K562 (cell line): Measurements from ENCODE around the gene MAD1L1. TPM values are rescaled to one million over a fixed set of nuclear protein-coding genes. Genes with fewer than 3 reads are reported as not detected.

Experiments
- ATAC-seq: fragments of 200-7000 bp; cut with Tn5 transposase; 3 replicates; pipeline ENCODE4 v1.9.1; 2020; ENCODE audit warnings: moderate library complexity
- BruUV-seq: library from RNA; stranded (reverse); fragments of 400-500 nt; replicated peaks from 2 replicates; lab custom pipeline; 2021; lab: Mats Ljungman, UMichigan
- CTCF ChIA-PET: fragments of 300-600 bp; formaldehyde crosslinking; extraction: SDS; loops from one replicate; lab custom pipeline; 2021; ENCODE audit warnings: low intra/inter-chr PET ratio; lab: Yijun Ruan, JAX
- POLR2A ChIA-PET: fragments of 300-600, 350-650 bp; sonication (Branson Sonifier 250); formaldehyde crosslinking; extraction: SDS; loops from one replicate; lab custom pipeline; 2021; ENCODE audit warnings: antibody characterized with exemption, inconsistent platforms; lab: Yijun Ruan, JAX
- DNase-seq, 4 experiments: peaks; one replicate each; pipeline versions ENCODE4 v3.0.0 to v3.0.0-alpha.2; 2011 to 2018; ENCODE audit warnings: low spot score in 3 of 4, mixed read lengths in 3 of 4; ENCODE audit errors: extremely low read depth in 1 of 4
- FAIRE-seq: peaks from 2 replicates; lab custom pipeline; 2011; peaks lifted over from hg19 to GRCh38; lab: Jason Lieb, UNC
- H2AFZ ChIP-seq: 2 replicates; pipeline ENCODE4 v1.6.0; 2011; ENCODE audit warnings: low read depth, low read length, control low read depth, inconsistent platforms
- H3K27ac ChIP-seq: fragments of 200-600 bp; 3 replicates; pipeline ENCODE4 v1.8.0; 2011; ENCODE audit warnings: low read depth, mild to moderate bottlenecking, control low read depth, inconsistent platforms, low read length, moderate library complexity, mixed read lengths; ENCODE audit errors: extremely low read depth
- H3K27me3 ChIP-seq, 2 experiments: fragments of 300-600 bp in 1 of 2; 2 replicates in 1 of 2; 3 replicates in 1 of 2; pipeline versions ENCODE4 v1.6.0 to v1.8.0; 2011; ENCODE audit warnings: inconsistent platforms in 2 of 2, low read length in 2 of 2, mild to moderate bottlenecking in 1 of 2, mixed read lengths in 1 of 2, moderate library complexity in 1 of 2; ENCODE audit not compliant: control insufficient read depth in 2 of 2, insufficient read depth in 2 of 2
- H3K36me3 ChIP-seq: fragments of 300-600 bp; 3 replicates; pipeline ENCODE4 v1.8.0; 2011; ENCODE audit warnings: mild to moderate bottlenecking, low read length, inconsistent platforms; ENCODE audit not compliant: control insufficient read depth, insufficient read depth
- H3K4me1 ChIP-seq, 2 experiments: fragments of 200-600 bp in 1 of 2; replicated peaks in 1 of 2; 2 replicates in 1 of 2; 3 replicates in 1 of 2; pipeline versions ENCODE4 v1.5.1 to v1.8.0; 2011; ENCODE audit warnings: inconsistent platforms in 2 of 2, low read length in 2 of 2, mild to moderate bottlenecking in 1 of 2, mixed read lengths in 1 of 2, moderate library complexity in 1 of 2; ENCODE audit not compliant: control insufficient read depth in 2 of 2, insufficient read depth in 2 of 2
- H3K4me2 ChIP-seq: 2 replicates; pipeline ENCODE4 v1.6.1; 2011; ENCODE audit warnings: low read length, control low read depth, inconsistent platforms, mixed read lengths; ENCODE audit not compliant: insufficient read depth
- H3K4me3 ChIP-seq: fragments of 200-600 bp; sonication (generic), shearing (Covaris generic); 2 replicates; pipeline ENCODE4 v1.5.1; 2016; ENCODE audit warnings: control low read depth, inconsistent platforms
- H3K79me2 ChIP-seq: fragments of 200-600 bp; 3 replicates; pipeline ENCODE4 v1.8.0; 2011; ENCODE audit warnings: low read length, inconsistent platforms; ENCODE audit not compliant: control insufficient read depth, insufficient read depth
- H3K9ac ChIP-seq, 2 experiments: 2 replicates each; pipeline versions ENCODE4 v1.6.0 to v1.6.1; 2011; ENCODE audit warnings: low read depth in 2 of 2, low read length in 2 of 2, control low read depth in 1 of 2, inconsistent platforms in 1 of 2, mild to moderate bottlenecking in 1 of 2, mixed read lengths in 1 of 2; ENCODE audit not compliant: insufficient read depth in 1 of 2
- H3K9me1 ChIP-seq: one replicate; pipeline ENCODE4 v1.6.0; 2011; ENCODE audit warnings: inconsistent platforms, mild to moderate bottlenecking, low read length, moderate library complexity; ENCODE audit not compliant: control insufficient read depth, insufficient read depth
- H3K9me3 ChIP-seq: replicated peaks from 2 replicates; pipeline ENCODE4 v1.5.1; 2011; ENCODE audit warnings: low read depth, low read length, inconsistent platforms; ENCODE audit not compliant: control insufficient read depth, insufficient read depth
- H4K20me1 ChIP-seq: replicated peaks from 2 replicates; pipeline ENCODE4 v1.6.1; 2011; ENCODE audit warnings: low read length, inconsistent platforms, mixed read lengths; ENCODE audit not compliant: control insufficient read depth, insufficient read depth
- CBFA2T3 ChIP-seq: fragments of 450-650 bp; IDR thresholded peaks from 2 replicates; pipeline ENCODE4 v1.6.1; 2017
- EZH2 ChIP-seq: IDR thresholded peaks from 2 replicates; pipeline ENCODE4 v1.6.1; 2012; ENCODE audit warnings: low read depth, mild to moderate bottlenecking, inconsistent platforms, low read length, borderline replicate concordance
- ILK ChIP-seq: fragments of 450-650 bp; IDR thresholded peaks from 2 replicates; pipeline ENCODE4 v1.6.1; 2016; ENCODE audit warnings: missing genetic modification characterization, low read depth, mild to moderate bottlenecking, missing compliant biosample characterization, moderate library complexity, borderline replicate concordance
- LCOR ChIP-seq: sonication (generic); formaldehyde crosslinking; IDR thresholded peaks from 2 replicates; pipeline ENCODE4 v1.8.0; 2022; ENCODE audit warnings: mild to moderate bottlenecking, missing genetic modification reagents
- MAFF ChIP-seq: IDR thresholded peaks from 2 replicates; pipeline ENCODE4 v1.6.1; 2012; ENCODE audit warnings: low read length, improper control_type of control experiment
- MEF2A ChIP-seq: IDR thresholded peaks from 2 replicates; pipeline ENCODE4 v1.6.1; 2011; ENCODE audit warnings: low read depth, mild to moderate bottlenecking, low read length, moderate library complexity; ENCODE audit not compliant: control insufficient read depth
- SIX5 ChIP-seq, 2 experiments: IDR thresholded peaks; 2 replicates each; pipeline ENCODE4 v1.6.1; 2011; ENCODE audit warnings: low read length in 2 of 2, borderline replicate concordance in 1 of 2, low read depth in 1 of 2, mild to moderate bottlenecking in 1 of 2, moderate library complexity in 1 of 2; ENCODE audit not compliant: insufficient read depth in 1 of 2
- SUPT5H ChIP-seq: fragments of 450-650 bp; IDR thresholded peaks from 2 replicates; pipeline ENCODE4 v1.6.1; 2016
- TAF15 ChIP-seq: fragments of 200-400 bp; formaldehyde crosslinking; IDR thresholded peaks from 2 replicates; pipeline ENCODE4 v1.6.1; 2017; ENCODE audit warnings: mild to moderate bottlenecking, low read depth, low read length, moderate library complexity
- TCFL5 ChIP-seq: fragments of 250-450 bp; sonication (Bioruptor Pico); conservative IDR thresholded peaks from 2 replicates; pipeline ENCODE4 v1.6.1; 2021; ENCODE audit warnings: mild to moderate bottlenecking, moderate library complexity, matching md5 sums
- ZNF146 ChIP-seq: IDR thresholded peaks from one replicate; pipeline ENCODE4 v1.6.1; 2018; ENCODE audit warnings: missing compliant biosample characterization; ENCODE audit not compliant: unreplicated experiment
- ZNF217 ChIP-seq: sonication (generic); formaldehyde crosslinking; IDR thresholded peaks from 2 replicates; pipeline ENCODE4 v1.8.0; 2022; ENCODE audit warnings: mild to moderate bottlenecking, missing genetic modification reagents
- ZNF239 ChIP-seq: fragments of 250-450 bp; sonication (Bioruptor Pico); IDR thresholded peaks from 2 replicates; pipeline ENCODE4 v1.4.0; 2020; ENCODE audit warnings: mild to moderate bottlenecking
- ZNF431 ChIP-seq: sonication (generic); formaldehyde crosslinking; IDR thresholded peaks from 2 replicates; pipeline ENCODE4 v1.8.0; 2022; ENCODE audit warnings: mild to moderate bottlenecking, missing genetic modification reagents
- ZNF445 ChIP-seq: fragments of 250-450 bp; sonication (Bioruptor Pico); IDR thresholded peaks from 2 replicates; pipeline ENCODE4 v1.4.0; 2020; ENCODE audit warnings: low read depth, mild to moderate bottlenecking, moderate library complexity
- ZNF561 ChIP-seq: fragments of 450-650 bp; formaldehyde crosslinking; conservative IDR thresholded peaks from 2 replicates; pipeline ENCODE4 v1.4.0; 2020; ENCODE audit warnings: mild to moderate bottlenecking, moderate library complexity
- ZNF785 ChIP-seq: fragments of 250-450 bp; sonication (Bioruptor Pico); IDR thresholded peaks from 2 replicates; pipeline ENCODE4 v1.4.0; 2020; ENCODE audit warnings: mild to moderate bottlenecking
- WGBS: fragments of 100-300 bp; shearing (Covaris generic); methylation state at CpG from one replicate; pipeline ENCODE4 v1.1.6; 2016; ENCODE audit warnings: low coverage, mixed read lengths; ENCODE audit not compliant: insufficient coverage; ENCODE audit errors: missing lambda C conversion rate; 5-methylcytosine and 5-hydroxymethylcytosine counted together
- in situ Hi-C: fragments of 300-500 bp; cut with MboI; formaldehyde crosslinking; loops from 4 replicates; pipeline ENCODE4 v1.15.0; 2018; ENCODE audit warnings: inconsistent platforms, mixed read lengths
- intact Hi-C: fragments of 100-400 bp; cut with micrococcal nuclease; formaldehyde crosslinking; loops from 2 replicates; pipeline ENCODE4 v1.14.2; 2022
- polyA plus RNA-seq, 8 experiments: library from polyadenylated mRNA; depleted of rRNA in 4 of 8; stranded (reverse) in 5 of 8; unstranded in 3 of 8; fragments of >200 nt; fragmentation: Nextera tagmentation in 2 of 8; fragmentation: Illumina TruSeq in 1 of 8; extraction: Ambion mirVana in 2 of 8; extraction: Trizol in 1 of 8; gene quantifications; 2 replicates each; pipeline versions ENCODE4 v1.2.1 to v1.2.3, GENCODE V29; 2011 to 2014; ENCODE audit warnings: inconsistent platforms in 1 of 8, missing spikeins in 1 of 8
- total RNA-seq, 7 experiments: library from RNA; depleted of rRNA in 6 of 7; stranded (reverse); fragments of >200 nt in 6 of 7; fragmentation: Illumina TruSeq in 2 of 7; extraction: Trizol in 2 of 7; gene quantifications; 2 replicates each; pipeline versions ENCODE4 v1.2.1 to v1.2.3, GENCODE V29; 2011 to 2021; ENCODE audit warnings: low replicate concordance in 1 of 7
- TF ChIP-seq, protein P1 (sequence below): fragments of 200-800 bp; sonication (Bioruptor generic); IDR thresholded peaks from 2 replicates; pipeline ENCODE4 v1.6.1; 2017; ENCODE audit warnings: missing genetic modification characterization, missing compliant biosample characterization
- TF ChIP-seq, protein P2 (sequence below): sonication (generic); formaldehyde crosslinking; IDR thresholded peaks from 2 replicates; pipeline ENCODE4 v1.5.0; 2020; ENCODE audit warnings: missing genetic modification reagents
- TF ChIP-seq, protein P3 (sequence below): fragments of 250-450 bp; sonication (Bioruptor Pico); IDR thresholded peaks from 2 replicates; pipeline ENCODE4 v1.4.0; 2020; ENCODE audit warnings: mild to moderate bottlenecking, moderate library complexity, borderline replicate concordance

The MAD1L1 gene
- total and polyA plus RNA-seq, 9 of the 15 experiments (the other 6 are each of a cell fraction or from before 2014, with no cell fraction given) = 1.7 to 89.7 (median 18.0) TPM

DNA sequence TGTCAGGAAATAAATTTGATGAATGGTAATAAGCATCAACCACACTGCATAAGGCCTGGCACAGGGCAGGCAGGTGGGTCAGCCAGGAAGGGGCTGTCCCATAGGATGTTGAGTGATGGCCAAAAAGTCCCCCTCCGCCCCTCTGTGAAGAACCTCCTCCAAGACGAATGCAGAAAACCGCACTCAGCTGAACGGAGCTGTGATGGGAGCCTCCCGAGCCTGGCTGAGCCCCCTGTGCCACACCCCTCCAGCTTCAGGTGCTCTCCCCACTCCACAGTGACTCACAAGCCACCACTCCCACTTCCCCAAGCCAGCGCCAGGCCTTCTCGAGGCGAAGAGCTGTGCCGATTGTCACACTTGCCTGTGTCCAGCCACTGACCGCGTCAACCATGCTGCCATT, 184.2 kb downstream of the MAD1L1 start:
- H3K9me3 ChIP-seq = no peaks in the 10 kb centered on the region
- H3K9me1 ChIP-seq = no peaks in the 10 kb centered on the region
- H3K4me2 ChIP-seq = no peak overlapping the region
- H3K4me3 ChIP-seq = no peak overlapping the region
- no peaks in the 10 kb centered on the region; a peak in 1 of 5 replicates for H3K27me3 ChIP-seq
- BruUV-seq = no TSS peak
- DNase-seq = no peak
- no peak overlapping the region for H3K27ac ChIP-seq
- FAIRE-seq = no peak
- CTCF ChIA-PET = no interaction called here
- no peak for ATAC-seq
- peaks cover 0 to 42% of the 10 kb centered on the region in 2 experiments; a peak in 2 of 5 replicates for H3K4me1 ChIP-seq
- intact Hi-C loops = no loop called here
- no peak overlapping the region for H2AFZ ChIP-seq
- WGBS = 88% methylated on average over 9 of the region's 11 CpGs
- H3K9ac ChIP-seq = no peak overlapping the region
- no peaks in the 10 kb centered on the region for H4K20me1 ChIP-seq
- H3K79me2 ChIP-seq = no peaks in the 10 kb centered on the region
- H3K36me3 ChIP-seq = peaks cover 4% of the 10 kb centered on the region; the same call in 2 of the 3 replicates
- in situ Hi-C loops = no loop called here
- TF ChIP-seq LCOR (CRISPR knock-in tag) (no peak), MAFF (no peak), ZNF217 (no peak), EZH2 (no peak), ZNF239 (CRISPR knock-in tag) (no peak), ZNF561 (CRISPR knock-in tag) (no peak), CBFA2T3 (no peak), ZNF431 (no peak), SIX5 (IDR thresholded peaks at IDR 0.05; ENCODE audit: borderline replicate concordance in 1 of 2, insufficient read depth in 1 of 2, low read depth in 1 of 2, low read length in 2 of 2) (no peak), ZNF146 (CRISPR knock-in tag) (no peak), MEF2A (no peak), TCFL5 (CRISPR knock-in tag) (no peak), ZNF785 (CRISPR knock-in tag) (no peak), ILK (tag) (no peak), ZNF445 (no peak), SUPT5H (no peak), TAF15 (no peak)
- TF ChIP-seq, protein P1, sequence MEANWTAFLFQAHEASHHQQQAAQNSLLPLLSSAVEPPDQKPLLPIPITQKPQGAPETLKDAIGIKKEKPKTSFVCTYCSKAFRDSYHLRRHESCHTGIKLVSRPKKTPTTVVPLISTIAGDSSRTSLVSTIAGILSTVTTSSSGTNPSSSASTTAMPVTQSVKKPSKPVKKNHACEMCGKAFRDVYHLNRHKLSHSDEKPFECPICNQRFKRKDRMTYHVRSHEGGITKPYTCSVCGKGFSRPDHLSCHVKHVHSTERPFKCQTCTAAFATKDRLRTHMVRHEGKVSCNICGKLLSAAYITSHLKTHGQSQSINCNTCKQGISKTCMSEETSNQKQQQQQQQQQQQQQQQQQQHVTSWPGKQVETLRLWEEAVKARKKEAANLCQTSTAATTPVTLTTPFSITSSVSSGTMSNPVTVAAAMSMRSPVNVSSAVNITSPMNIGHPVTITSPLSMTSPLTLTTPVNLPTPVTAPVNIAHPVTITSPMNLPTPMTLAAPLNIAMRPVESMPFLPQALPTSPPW (CRISPR knock-in tag) = no peak
- TF ChIP-seq, protein P2, sequence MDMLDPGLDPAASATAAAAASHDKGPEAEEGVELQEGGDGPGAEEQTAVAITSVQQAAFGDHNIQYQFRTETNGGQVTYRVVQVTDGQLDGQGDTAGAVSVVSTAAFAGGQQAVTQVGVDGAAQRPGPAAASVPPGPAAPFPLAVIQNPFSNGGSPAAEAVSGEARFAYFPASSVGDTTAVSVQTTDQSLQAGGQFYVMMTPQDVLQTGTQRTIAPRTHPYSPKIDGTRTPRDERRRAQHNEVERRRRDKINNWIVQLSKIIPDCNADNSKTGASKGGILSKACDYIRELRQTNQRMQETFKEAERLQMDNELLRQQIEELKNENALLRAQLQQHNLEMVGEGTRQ (CRISPR knock-in tag) = no peak
- TF ChIP-seq, protein P3, sequence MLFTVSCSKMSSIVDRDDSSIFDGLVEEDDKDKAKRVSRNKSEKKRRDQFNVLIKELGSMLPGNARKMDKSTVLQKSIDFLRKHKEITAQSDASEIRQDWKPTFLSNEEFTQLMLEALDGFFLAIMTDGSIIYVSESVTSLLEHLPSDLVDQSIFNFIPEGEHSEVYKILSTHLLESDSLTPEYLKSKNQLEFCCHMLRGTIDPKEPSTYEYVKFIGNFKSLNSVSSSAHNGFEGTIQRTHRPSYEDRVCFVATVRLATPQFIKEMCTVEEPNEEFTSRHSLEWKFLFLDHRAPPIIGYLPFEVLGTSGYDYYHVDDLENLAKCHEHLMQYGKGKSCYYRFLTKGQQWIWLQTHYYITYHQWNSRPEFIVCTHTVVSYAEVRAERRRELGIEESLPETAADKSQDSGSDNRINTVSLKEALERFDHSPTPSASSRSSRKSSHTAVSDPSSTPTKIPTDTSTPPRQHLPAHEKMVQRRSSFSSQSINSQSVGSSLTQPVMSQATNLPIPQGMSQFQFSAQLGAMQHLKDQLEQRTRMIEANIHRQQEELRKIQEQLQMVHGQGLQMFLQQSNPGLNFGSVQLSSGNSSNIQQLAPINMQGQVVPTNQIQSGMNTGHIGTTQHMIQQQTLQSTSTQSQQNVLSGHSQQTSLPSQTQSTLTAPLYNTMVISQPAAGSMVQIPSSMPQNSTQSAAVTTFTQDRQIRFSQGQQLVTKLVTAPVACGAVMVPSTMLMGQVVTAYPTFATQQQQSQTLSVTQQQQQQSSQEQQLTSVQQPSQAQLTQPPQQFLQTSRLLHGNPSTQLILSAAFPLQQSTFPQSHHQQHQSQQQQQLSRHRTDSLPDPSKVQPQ (CRISPR knock-in tag) = no peak
- POLR2A ChIA-PET = no interaction called here
